Suprapubic skin (tissue), 4 donors: ENCODE measurements around the gene SLC35A5. TPM values are rescaled to one million over a fixed set of nuclear protein-coding genes. Genes with fewer than 3 reads are reported as not detected.

ENCODE experiments used
- DNase-seq, 2 donors: peaks; one replicate each; pipeline ENCODE4 v3.0.0-alpha.2; 2019; ENCODE audit warnings: low spot score in 2 of 2
- H3K27ac ChIP-seq: fragments of 200-600 bp; sonication (generic); one replicate; pipeline ENCODE4 v1.5.1; 2019
- H3K27me3 ChIP-seq: fragments of 200-600 bp; sonication (generic); one replicate; pipeline ENCODE4 v1.5.1; 2019
- H3K36me3 ChIP-seq: fragments of 200-600 bp; sonication (generic); one replicate; pipeline ENCODE4 v1.5.1; 2019
- H3K4me1 ChIP-seq: fragments of 200-600 bp; sonication (generic); one replicate; pipeline ENCODE4 v1.5.1; 2019
- H3K4me3 ChIP-seq: fragments of 200-600 bp; sonication (generic); one replicate; pipeline ENCODE4 v1.5.1; 2019; ENCODE audit warnings: mild to moderate bottlenecking
- H3K9me3 ChIP-seq: fragments of 200-600 bp; sonication (generic); one replicate; pipeline ENCODE4 v1.5.1; 2019
- CTCF ChIP-seq, 2 donors: fragments of 200-600 bp in 1 of 2; fragments of 450-650 bp in 1 of 2; sonication (generic) in 1 of 2; IDR thresholded peaks; one replicate each; pipeline ENCODE4 v1.5.1; 2016 to 2019; ENCODE audit warnings: antibody characterized with exemption in 2 of 2, mild to moderate bottlenecking in 1 of 2, moderate library complexity in 1 of 2
- EP300 ChIP-seq: sonication (generic); formaldehyde crosslinking; IDR thresholded peaks from one replicate; pipeline ENCODE4 v1.6.1; 2017; ENCODE audit warnings: antibody characterized with exemption
- POLR2A ChIP-seq, 2 donors: fragments of 450-650 bp; IDR thresholded peaks; one replicate each; pipeline ENCODE4 v1.6.1; 2017; ENCODE audit warnings: antibody characterized with exemption in 2 of 2, mild to moderate bottlenecking in 2 of 2, moderate library complexity in 2 of 2
- POLR2AphosphoS5 ChIP-seq, 3 donors: sonication (generic); formaldehyde crosslinking; IDR thresholded peaks; one replicate each; pipeline ENCODE4 v1.6.1; 2017; ENCODE audit warnings: antibody characterized with exemption in 3 of 3
- WGBS: methylation state at CpG from one replicate; pipeline ENCODE4 v1.1.5; 2018; 5-methylcytosine and 5-hydroxymethylcytosine counted together
- total RNA-seq, 4 donors: library from RNA; depleted of rRNA; stranded (reverse); fragments of >200 nt; gene quantifications; one replicate each; pipeline ENCODE4 v1.1.0, GENCODE V29; 2016

Gene SLC35A5
- total RNA-seq, 4 donors from 2014 or later = 18.7 to 25.8 (median 24.1) TPM

GRCh38 chr3:112605285-112605684 lies 43.4 kb downstream of the SLC35A5 start:
- H3K9me3 ChIP-seq = no peaks in the 10 kb centered on the region
- no peak overlapping the region for H3K27ac ChIP-seq
- H3K36me3 ChIP-seq = no peaks in the 10 kb centered on the region
- 78% methylated on average over 9 of the region's 9 CpGs for WGBS
- DNase-seq = no peak
- no peaks in the 10 kb centered on the region for H3K4me1 ChIP-seq
- TF ChIP-seq POLR2AphosphoS5 (IDR thresholded peaks at IDR 0.05) = no peak
- no peak for TF ChIP-seq CTCF (IDR thresholded peaks at IDR 0.05)
- no peak for TF ChIP-seq POLR2A (IDR thresholded peaks at IDR 0.05)
- TF ChIP-seq EP300 = no peak
- H3K4me3 ChIP-seq = no peak overlapping the region
- H3K27me3 ChIP-seq = no peaks in the 10 kb centered on the region

GRCh38 chr3:112606098-112606497 lies 44.3 kb downstream of the SLC35A5 start:
- no peak overlapping the region for H3K4me3 ChIP-seq
- no peak for DNase-seq
- H3K27me3 ChIP-seq = no peaks in the 10 kb centered on the region
- no peaks in the 10 kb centered on the region for H3K9me3 ChIP-seq
- 86% methylated on average over 2 of the region's 2 CpGs for WGBS
- TF ChIP-seq POLR2A (IDR thresholded peaks at IDR 0.05) (no peak), POLR2AphosphoS5 (IDR thresholded peaks at IDR 0.05) (no peak), CTCF (IDR thresholded peaks at IDR 0.05) (no peak)
- no peaks in the 10 kb centered on the region for H3K36me3 ChIP-seq
- H3K27ac ChIP-seq = no peak overlapping the region
- H3K4me1 ChIP-seq = no peaks in the 10 kb centered on the region

- Histone ChIP-seq H3K4me1 (no peaks in the 10 kb centered on the region), H3K36me3 (peaks cover 5% of the 10 kb centered on the region), H3K4me3 (no peak overlapping the region), H3K27ac (no peak overlapping the region), H3K27me3 (no peaks in the 10 kb centered on the region), H3K9me3 (no peaks in the 10 kb centered on the region)
- DNase-seq = no peak
- TF ChIP-seq POLR2AphosphoS5 (IDR thresholded peaks at IDR 0.05) (no peak), POLR2A (IDR thresholded peaks at IDR 0.05) (no peak), CTCF (IDR thresholded peaks at IDR 0.05) (no peak), EP300 (no peak)
These were observed 46.0 kb downstream of the SLC35A5 start for GRCh38 chr3:112607863-112608262.

GRCh38 chr3:112610121-112610520 lies 48.3 kb downstream of the SLC35A5 start:
- no peaks in the 10 kb centered on the region for H3K27me3 ChIP-seq
- no peak for DNase-seq
- H3K9me3 ChIP-seq = no peaks in the 10 kb centered on the region
- H3K4me1 ChIP-seq = no peaks in the 10 kb centered on the region
- H3K27ac ChIP-seq = peak overlapping the region; percentile 44
- WGBS = 76% methylated on average over 3 of the region's 3 CpGs
- H3K36me3 ChIP-seq = peaks cover 5% of the 10 kb centered on the region
- TF ChIP-seq EP300 (no peak), POLR2AphosphoS5 (IDR thresholded peaks at IDR 0.05) (no peak), CTCF (IDR thresholded peaks at IDR 0.05) (no peak), POLR2A (IDR thresholded peaks at IDR 0.05) (no peak)
- H3K4me3 ChIP-seq = no peak overlapping the region

DNA sequence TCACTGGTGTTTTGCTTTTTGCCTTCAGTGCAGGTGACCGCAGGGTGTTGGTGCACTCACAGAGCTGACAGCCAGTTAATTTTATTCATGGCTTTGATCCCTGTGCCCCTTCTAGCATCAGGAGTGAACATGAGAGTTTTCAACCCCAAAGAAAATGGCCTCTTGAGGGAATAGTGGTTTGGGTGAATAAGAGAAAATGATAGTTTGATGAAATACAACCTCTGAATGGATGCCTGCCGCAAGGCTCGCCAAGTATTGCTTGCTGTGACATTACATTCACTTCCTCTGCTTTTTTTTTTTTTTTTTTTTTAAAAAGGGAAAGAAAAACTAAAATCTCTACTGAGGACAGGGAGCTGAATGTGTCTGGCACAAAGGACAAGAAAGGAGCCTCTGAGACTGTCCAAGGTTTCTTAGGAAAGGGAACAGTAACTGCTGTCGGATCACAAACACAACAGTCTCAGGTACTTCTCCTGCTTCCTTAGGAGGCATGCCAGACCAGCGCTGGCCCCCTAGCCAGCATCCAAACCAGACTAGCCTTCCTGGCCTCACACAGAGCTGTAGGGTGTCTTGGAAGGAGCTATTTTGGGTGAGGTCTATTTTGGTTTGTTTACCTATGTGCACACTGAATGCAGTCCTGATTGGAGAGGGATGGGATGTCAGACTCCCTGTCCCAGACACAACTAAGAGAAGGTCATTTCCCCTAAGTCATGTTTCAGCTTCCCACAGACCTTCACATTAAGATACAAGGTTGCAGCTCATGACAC lies 50.1 kb downstream of the SLC35A5 start:
- TF ChIP-seq EP300 (no peak), CTCF (IDR thresholded peaks at IDR 0.05) (no peak), POLR2AphosphoS5 (IDR thresholded peaks at IDR 0.05) (no peak), POLR2A (IDR thresholded peaks at IDR 0.05) (no peak)

More for the DNA sequence above, 50.1 kb downstream of the SLC35A5 start:
- H3K9me3 ChIP-seq = no peaks in the 10 kb centered on the region
- WGBS = 87% methylated on average over 5 of the region's 5 CpGs
- H3K4me3 ChIP-seq = no peak overlapping the region
- H3K4me1 ChIP-seq = no peaks in the 10 kb centered on the region
- DNase-seq = no peak
- H3K27me3 ChIP-seq = no peaks in the 10 kb centered on the region
- H3K36me3 ChIP-seq = peaks cover 9% of the 10 kb centered on the region
- no peak overlapping the region for H3K27ac ChIP-seq
